Central memory CD4-positive, alpha-beta T cell (primary cell): ENCODE data around the gene DNAH9.

ENCODE experiments used
- DNase-seq: peaks from one replicate; pipeline ENCODE4 v3.0.0; 2022
- total RNA-seq, 3 experiments: gene quantifications; one replicate each; lab custom pipeline; 2026; lab: John Stamatoyannopoulos, UW

DNAH9 gene
- total RNA-seq = 0 to 0.04 (median 0) reads per million in 3 experiments

DNA sequence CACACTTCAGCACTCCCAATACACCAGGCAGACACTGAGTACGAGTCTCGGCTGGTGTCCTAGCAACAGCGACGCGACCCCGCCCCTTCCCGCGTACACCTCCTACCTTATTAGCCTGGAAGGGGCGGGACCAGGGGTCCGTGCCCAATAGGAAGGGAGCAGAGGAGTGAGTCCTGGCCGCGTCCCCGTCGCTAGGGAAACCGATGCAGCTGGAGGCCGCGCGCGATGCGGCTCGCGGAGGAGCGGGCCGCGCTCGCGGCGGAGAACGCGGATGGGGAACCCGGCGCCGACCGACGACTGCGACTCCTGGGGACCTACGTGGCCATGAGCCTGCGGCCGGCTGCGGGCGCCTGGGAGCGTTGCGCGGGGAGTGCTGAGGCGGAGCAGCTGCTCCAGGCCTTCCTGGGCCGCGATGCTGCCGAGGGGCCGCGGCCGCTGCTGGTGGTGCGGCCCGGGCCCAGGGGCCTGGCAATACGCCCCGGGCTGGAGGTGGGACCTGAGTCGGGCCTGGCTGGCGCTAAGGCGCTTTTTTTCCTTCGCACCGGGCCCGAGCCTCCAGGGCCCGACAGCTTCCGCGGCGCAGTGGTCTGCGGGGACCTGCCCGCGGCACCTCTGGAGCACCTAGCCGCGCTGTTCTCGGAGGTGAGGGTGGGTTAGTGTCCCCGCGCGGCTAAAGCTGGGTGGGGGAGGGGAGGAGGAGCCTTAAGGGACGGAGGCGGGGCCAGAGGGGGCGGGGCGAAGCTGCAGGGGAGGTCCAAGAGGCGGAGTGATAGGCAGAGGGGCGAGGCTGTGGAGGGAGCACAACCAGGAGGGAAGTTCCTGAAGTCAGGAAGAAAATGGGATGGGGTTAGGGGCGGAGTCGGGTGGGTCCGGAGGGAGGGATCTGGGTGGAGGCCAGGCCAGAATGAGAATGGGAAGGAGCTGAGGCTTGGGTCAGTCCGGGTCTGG is at the start of gene DNAH9:
TSS of gene DNAH9 (plus strand) at position 197 of the 948 bp plus-strand sequence. CDS start at position 226, 29 bp downstream.
- DNase-seq = no peak

DNA sequence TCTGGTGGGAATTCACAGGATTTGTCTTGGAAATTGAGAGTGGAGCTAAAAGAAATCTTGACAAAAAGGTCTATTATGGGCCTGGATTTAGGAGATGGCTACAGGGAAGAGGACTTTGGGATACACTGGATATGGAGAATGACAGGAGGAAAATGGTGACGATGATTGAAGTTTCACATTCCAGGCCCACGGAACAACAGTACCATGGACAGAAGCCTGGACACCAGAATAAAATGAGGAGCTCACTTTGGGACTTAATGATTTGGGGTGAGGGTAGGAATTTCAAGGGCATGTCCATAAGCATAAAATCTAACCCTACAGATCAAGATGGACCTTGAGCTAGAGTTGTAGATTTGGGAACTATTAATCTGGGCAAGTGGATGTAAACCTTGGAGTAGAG is 47.8 kb upstream of the DNAH9 start:
- no peak for DNase-seq

DNA sequence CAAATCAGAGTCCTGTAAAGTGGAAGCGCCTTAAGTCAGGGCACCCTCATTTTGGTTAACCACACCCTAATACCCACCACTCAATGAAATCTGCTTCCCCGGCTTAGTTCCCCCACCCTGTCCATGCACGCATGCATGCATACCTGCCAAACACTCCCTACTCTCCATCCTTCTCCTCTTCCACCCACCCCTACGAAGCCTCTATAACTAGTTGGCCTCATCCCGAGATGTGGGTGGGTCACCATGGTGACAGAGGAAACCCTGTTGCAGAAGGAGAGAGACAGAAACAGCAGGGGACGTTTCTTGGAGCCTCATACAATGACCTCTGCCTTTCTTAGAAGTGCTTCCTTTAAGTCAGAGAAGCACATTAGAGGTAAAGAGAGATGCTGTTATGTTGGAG is 46.8 kb upstream of the DNAH9 start:
- no peak for DNase-seq

DNA sequence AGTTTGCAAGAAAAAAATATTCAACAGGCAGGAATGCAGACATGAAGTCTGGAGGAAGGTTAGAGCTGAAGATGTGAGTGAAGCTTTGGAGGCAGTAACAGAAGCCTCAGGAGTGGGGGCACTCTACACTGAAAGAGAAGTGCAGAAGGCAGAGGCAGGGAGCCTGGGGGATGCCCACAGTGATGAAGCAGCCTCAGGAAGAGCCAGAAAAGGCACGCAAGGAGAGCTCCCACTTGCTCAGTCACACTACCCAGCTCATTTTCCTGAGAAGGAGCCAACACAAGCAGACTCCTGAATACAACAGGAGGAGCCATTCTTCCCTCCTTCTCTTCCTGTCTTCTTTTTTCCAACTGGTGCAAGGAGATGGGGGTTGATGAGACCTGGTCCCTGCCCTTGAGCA is 45.1 kb upstream of the DNAH9 start:
- DNase-seq = no peak

DNA sequence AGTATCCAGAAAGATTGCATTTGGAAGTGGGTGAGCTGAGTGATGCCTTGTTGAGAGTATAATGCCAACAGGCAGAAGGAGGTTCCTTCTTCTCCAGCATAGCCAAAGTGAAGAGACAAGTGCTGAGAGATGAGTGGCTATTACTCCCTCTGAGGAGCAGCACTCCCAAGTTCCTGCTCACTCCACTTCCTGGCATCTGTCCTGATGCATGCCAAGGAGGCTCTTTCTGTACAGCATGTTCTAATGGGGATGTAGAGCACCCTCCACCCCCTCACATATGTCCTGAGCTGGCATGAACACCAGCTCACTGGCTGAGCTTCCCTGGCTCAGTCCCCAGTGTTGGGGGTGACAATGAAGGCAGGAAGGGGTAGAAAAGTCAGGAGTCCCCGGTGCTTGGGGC is 44.2 kb upstream of the DNAH9 start:
- DNase-seq = no peak

DNA sequence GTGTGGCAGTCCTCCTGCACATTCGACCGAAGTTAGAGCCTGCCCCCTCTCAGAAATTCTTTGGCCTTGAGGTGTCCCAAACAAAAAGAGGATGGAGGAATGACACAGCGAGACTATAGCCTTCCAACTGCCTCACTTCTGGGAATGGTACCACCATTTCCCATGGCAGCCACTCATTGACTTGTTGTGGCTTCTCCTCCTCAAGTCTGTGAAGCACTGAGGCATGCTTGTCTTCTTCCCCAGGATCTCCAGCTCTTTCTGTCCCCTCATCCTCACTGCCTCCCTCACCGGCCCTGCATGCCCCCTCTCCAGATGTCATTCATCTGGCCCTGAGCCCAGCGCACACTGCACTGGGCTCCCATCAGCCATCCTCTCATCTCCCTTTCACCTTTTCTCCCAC is 43.7 kb upstream of the DNAH9 start:
- no peak for DNase-seq

DNA sequence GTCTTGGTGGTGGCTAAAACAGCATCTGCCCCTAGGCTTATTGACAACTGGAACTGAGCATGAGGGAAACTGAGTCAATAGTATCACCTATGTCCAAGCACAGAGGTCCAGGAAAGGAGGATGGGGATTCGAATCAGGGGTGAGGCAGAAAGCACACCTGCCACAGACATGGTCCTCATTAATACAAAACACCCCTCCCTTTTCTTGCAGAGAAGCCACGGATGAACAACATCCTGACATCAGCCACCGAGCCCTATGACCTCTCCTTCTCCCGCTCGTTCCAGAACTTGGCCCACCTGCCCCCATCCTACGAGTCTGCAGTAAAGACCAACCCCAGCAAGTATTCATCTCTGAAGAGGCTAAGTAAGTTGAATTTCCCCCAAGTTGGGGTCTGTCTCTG is 42.7 kb upstream of the DNAH9 start:
- DNase-seq = no peak

DNA sequence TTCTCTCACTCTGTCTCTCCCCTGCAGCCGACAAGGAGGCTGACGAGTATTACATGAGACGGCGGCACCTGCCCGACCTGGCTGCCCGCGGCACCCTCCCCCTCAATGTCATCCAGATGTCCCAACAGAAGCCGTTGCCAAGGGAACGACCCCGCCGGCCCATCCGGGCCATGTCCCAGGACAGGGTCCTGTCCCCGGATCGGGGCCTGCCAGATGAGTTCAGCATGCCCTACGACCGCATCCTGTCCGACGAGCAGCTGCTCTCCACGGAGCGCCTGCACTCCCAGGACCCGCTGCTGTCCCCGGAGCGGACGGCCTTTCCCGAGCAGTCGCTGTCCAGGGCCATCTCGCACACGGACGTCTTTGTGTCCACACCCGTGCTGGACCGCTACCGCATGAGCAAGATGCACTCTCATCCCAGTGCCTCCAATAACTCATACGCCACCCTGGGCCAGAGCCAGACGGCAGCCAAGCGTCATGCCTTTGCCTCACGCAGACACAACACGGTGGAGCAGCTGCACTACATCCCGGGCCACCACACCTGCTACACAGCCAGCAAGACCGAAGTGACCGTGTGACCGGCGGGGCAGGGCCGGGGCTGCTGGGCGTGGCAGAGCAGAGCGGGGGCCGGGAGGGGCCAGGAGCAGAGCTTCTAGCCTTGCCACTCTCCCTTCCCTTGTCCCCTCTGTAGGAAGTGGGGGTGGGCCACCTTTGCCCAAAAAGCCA is 40.4 kb upstream of the DNAH9 start:
- no peak for DNase-seq

- DNase-seq = no peak
These were observed 39.5 kb upstream of the DNAH9 start for GRCh38 chr17:11558681-11559234.

DNA sequence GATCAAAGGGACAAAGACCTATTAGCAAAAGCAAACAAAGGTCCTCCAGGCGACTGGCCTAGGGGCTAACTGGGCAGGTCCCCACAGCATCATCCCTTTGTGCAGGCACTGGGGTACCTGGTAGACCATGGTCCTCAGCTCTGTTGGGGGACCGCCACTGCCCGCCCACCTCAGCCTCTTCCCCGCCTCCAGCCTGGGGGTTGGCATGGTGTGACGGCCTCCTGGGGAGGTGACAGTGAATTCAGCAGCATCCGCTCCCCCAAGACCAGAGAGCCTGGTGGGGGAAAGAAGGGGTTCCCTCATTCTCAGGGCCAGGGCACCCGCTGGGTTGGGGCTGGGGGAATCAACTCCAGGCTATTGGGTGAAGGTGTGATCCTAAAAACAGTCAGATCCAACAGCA is 38.7 kb upstream of the DNAH9 start:
- DNase-seq = no peak

- no peak for DNase-seq
These were observed 37.0 kb upstream of the DNAH9 start for GRCh38 chr17:11561281-11561680.

GRCh38 chr17:11561702-11562101 is 36.6 kb upstream of the DNAH9 start:
- DNase-seq = no peak

- no peak for DNase-seq
These were observed 33.5 kb upstream of the DNAH9 start for GRCh38 chr17:11564589-11565380.

GRCh38 chr17:11565591-11565990 is 32.7 kb upstream of the DNAH9 start:
- no peak for DNase-seq

GRCh38 chr17:11578998-11579397 is 19.3 kb upstream of the DNAH9 start:
- DNase-seq = no peak

- no peak for DNase-seq
These were observed 17.6 kb upstream of the DNAH9 start for GRCh38 chr17:11580677-11581076.

GRCh38 chr17:11582217-11582616 is 16.1 kb upstream of the DNAH9 start:
- DNase-seq = no peak

GRCh38 chr17:11583306-11583992 is 14.8 kb upstream of the DNAH9 start:
- no peak for DNase-seq

- no peak for DNase-seq
These were observed 8.6 kb upstream of the DNAH9 start for GRCh38 chr17:11589716-11590115.

- DNase-seq = no peak
These were observed 3.4 kb downstream of the DNAH9 start for GRCh38 chr17:11601661-11602060.

DNA sequence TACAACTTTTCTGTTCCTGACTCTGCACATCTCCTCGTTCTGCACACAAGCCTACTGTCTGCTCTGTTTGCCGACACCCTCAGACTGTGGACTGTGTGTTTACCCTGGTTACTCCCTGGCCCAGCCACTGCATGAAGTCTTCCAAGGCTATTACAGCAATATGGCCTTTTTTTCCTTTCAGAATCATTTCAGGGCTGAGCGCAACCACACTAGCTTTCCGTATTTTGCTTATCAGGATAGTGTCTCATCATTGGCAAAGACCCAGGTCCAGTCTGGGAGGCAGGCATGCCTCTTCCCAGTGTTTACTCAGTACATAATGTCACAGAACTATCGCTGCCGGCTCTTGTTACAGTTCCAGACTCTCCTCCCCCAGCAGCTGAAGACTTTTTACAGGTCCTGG is 10.1 kb downstream of the DNAH9 start:
- no peak for DNase-seq

GRCh38 chr17:11610999-11611566 is 12.8 kb downstream of the DNAH9 start:
- DNase-seq = no peak
